ENCODE results near the gene MRPL33.
A peak's percentile ranks its signal among the peaks of the same experiment; 100 is the strongest.
"Not testable (repeated sequence)": the region's sequence is repeated elsewhere in the genome, so short reads cannot be mapped to it uniquely, and the experiment has no call there.

MRPL33 gene

DNA sequence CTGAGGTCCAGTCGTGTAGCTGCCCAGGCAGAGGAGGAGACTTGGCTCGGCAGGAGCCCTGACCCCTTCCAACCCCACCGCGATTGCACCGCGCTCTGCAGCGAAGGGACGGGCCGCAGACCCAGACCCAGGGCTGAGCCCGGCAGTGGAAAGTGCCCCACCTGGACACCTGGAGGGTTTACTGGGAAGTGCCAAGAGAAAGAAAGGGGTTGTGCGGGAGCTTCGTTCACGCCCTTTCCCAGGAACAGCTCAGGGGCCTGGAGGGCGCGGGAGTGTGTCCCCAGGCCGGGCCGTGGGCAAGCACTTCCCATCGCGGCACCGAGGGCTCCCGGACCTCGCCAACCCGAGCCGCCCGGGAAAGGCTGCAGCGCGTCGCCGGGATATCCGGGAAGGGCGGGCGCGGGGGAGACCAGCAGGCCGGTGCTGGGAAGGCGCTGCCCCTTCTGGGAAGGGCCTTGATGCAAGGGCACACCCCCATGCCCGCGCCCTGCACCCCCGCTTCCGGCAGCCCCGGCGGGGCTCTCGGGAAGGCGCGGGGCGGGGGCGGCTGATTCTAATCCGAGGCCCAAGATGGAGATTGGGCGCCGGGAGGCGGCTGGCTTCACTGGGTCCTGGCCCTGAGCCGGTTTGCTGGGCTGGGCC is 36.1 kb upstream of the MRPL33 start:
- CTCF ChIA-PET, result interaction anchor here (3.2 kb wide), 1 partner anchor 12 kb away, joined by 12 read pairs; no protein-coding TSS in a partner anchor
- Mint-ChIP-seq H3K9me3 (peaks cover 1% of the 10 kb centered on the region), H3K27me3 (peaks cover 3% of the 10 kb centered on the region), H3K4me1 (peaks cover 13% of the 10 kb centered on the region), H3K36me3 (no peaks in the 10 kb centered on the region), H3K27ac (no peak overlapping the region), H3K4me3 (peak overlapping the region; percentile 12)
- DNase-seq, result peak; percentile 66

DNA sequence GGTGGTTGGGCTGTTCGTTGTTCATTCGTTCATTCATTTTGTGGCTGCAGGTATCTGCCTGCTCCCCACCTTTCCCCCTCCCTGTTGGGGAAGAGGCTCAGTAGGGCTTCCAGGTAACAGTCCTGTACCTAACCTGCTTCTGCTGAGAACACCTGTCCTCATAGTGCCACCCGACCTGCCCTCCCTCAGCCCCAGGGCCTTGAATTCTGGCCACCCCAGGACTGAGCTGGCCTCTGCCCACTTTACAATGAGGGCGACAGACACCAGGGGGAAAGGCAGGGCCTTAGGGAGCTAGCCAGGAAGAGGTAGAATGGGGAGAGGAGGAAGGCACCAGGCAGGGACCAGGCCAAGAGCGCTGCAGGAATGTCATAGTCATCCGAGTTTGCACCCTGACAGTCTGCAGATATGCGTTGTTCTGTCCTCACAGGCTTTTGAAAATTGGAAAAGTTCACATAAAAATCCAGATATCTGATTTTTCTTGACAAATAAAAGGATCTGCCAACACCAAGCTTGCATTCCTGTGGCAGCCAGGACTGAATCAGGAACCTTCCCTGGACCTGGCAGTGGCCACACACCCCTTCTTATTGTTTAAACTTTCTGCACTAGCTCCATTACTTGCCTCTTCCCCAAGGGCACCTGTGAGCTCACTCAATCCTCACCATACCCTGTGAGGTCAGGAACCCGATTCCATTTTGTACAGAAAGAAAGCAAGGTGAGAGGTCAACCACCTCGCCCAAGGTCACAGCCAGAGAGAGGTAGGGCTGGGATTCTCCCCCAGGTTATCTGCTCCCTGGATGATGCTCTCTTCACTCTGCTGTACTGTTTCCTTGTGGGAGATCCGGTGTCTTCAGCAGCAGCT is 35.3 kb upstream of the MRPL33 start:
- no peak for DNase-seq
- Mint-ChIP-seq H3K36me3 (no peaks in the 10 kb centered on the region), H3K27me3 (peaks cover 6% of the 10 kb centered on the region), H3K4me1 (peaks cover 13% of the 10 kb centered on the region), H3K27ac (no peak overlapping the region), H3K9me3 (peaks cover 1% of the 10 kb centered on the region), H3K4me3 (peak overlapping the region; percentile 12)
- CTCF ChIA-PET, result interaction anchor here (3.2 kb wide), 1 partner anchor 13 kb away, joined by 12 read pairs; no protein-coding TSS in a partner anchor

DNA sequence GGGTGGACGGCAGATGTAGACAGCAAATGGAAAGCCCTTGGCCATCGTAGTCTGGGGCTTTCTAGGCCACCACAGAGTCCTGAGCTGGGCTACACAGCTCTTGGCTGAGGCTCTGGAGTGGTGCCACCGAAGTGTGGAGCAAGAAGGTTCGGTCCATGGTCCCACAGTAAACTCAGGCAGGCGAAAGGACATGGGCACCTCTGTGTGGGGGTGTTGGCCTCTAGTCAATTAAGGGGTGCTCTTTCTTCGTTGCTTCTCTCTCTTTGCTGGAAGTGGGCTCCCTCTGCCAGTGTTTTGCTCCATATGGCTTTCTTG is 34.7 kb upstream of the MRPL33 start:
- peaks cover 1% of the 10 kb centered on the region for H3K9me3 Mint-ChIP-seq
- H3K27me3 Mint-ChIP-seq, result peaks cover 8% of the 10 kb centered on the region
- no peaks in the 10 kb centered on the region for H3K36me3 Mint-ChIP-seq
- peaks cover 13% of the 10 kb centered on the region for H3K4me1 Mint-ChIP-seq
- no peak overlapping the region for H3K4me3 Mint-ChIP-seq
- CTCF ChIA-PET, result interaction anchor here (3.2 kb wide), 1 partner anchor 13 kb away, joined by 12 read pairs; no protein-coding TSS in a partner anchor
- no peak for DNase-seq
- no peak overlapping the region for H3K27ac Mint-ChIP-seq

DNA sequence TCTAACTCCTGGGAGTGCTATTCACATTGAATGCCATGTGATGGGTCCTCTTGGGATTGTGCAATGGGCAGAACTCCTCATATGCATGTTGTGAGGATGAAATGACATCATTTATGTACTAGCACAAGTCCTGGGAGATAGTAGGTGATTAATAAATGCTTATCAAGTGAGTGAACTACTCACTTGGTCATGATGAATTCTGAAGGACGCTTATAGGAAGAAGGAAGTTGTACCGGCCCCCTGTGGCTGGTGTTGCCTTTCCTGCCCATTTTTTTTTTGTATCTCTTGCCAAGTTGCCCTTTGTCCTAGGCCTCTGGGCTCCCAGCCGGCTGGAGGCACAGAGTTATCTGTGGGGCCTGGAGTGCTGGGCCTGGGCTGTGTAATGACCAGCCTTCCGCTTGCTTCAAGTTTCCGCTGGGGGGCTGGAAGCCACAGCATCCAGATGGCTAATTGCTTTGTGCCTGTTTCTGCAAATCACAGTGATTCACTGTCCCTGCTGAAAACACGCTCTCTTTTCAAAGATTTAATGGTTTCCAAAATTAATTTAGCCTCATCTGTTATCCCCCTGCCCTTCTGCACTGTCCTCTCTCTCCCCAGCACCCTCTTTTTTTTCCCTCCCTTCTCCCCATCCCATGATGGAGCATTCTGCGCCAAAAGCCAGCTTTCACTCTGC is 33.7 kb upstream of the MRPL33 start:
- CTCF ChIA-PET, result interaction anchor here (0.6 to 3.2 kb wide), 2 partner anchors 14 to 567 kb away, joined by 3 to 12 read pairs; no protein-coding TSS in a partner anchor
- peaks cover 13% of the 10 kb centered on the region for H3K4me1 Mint-ChIP-seq
- peaks cover 1% of the 10 kb centered on the region for H3K9me3 Mint-ChIP-seq
- no peaks in the 10 kb centered on the region for H3K36me3 Mint-ChIP-seq
- H3K27me3 Mint-ChIP-seq, result peaks cover 8% of the 10 kb centered on the region
- DNase-seq, result no peak
- no peak overlapping the region for H3K27ac Mint-ChIP-seq
- no peak overlapping the region for H3K4me3 Mint-ChIP-seq

DNA sequence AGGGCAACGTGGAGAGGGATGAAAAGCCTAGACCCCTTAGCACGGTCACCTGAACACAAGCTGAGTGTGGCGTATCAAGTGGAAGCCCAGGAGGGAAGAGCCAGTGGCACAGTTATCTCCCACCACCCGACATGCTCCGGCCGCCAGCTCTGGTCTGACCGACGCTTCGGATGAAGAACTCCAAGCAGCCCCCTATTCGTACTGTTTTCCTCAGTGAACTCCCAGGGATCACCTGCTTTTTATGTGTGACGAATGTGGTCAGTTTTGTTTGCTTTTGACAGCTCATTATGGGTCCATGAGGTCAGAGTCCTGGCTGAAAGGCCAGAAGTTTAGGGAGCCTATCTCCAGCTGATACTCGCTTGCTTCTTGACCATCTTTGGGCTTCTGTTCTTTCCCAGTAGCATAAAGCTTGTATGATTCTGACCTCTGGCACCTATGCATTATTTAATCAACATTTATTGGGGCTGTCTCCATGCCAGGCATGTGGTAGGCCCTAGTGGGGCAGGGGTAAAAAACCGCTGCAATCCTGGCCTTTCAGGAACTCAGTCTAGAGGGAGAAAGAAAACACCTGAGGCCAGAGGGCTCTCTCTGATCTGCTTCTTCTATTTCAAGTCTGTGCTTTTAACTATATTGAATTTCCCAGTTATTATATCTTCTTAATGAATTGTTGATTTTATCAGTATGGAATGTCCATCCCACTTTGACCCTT is 33.0 kb upstream of the MRPL33 start:
- no peak overlapping the region for H3K4me3 Mint-ChIP-seq
- DNase-seq, result no peak
- H3K9me3 Mint-ChIP-seq, result no peaks in the 10 kb centered on the region
- no peak overlapping the region for H3K27ac Mint-ChIP-seq
- peaks cover 13% of the 10 kb centered on the region for H3K4me1 Mint-ChIP-seq
- H3K36me3 Mint-ChIP-seq, result no peaks in the 10 kb centered on the region
- CTCF ChIA-PET, result no interaction called here
- H3K27me3 Mint-ChIP-seq, result peaks cover 8% of the 10 kb centered on the region

DNA sequence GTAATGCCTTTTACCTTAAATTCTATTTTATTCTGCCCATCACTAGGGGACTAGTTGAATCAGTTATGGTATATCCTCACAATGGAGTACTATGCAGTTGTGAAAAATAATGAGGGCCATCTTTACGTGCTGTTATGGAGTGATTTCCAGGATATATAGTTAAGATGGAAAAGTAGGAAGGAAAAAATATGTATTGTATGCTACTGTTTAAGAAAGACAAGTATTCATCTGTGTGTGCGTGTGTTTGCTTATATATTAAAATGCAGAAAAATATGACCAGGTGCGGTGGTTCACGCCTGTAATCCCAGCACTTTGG is 32.5 kb upstream of the MRPL33 start:
- Mint-ChIP-seq H3K36me3 (no peaks in the 10 kb centered on the region), H3K27me3 (peaks cover 8% of the 10 kb centered on the region), H3K27ac (no peak overlapping the region), H3K4me3 (no peak overlapping the region), H3K9me3 (no peaks in the 10 kb centered on the region), H3K4me1 (peaks cover 13% of the 10 kb centered on the region)
- CTCF ChIA-PET, result no interaction called here
- DNase-seq, result no peak

DNA sequence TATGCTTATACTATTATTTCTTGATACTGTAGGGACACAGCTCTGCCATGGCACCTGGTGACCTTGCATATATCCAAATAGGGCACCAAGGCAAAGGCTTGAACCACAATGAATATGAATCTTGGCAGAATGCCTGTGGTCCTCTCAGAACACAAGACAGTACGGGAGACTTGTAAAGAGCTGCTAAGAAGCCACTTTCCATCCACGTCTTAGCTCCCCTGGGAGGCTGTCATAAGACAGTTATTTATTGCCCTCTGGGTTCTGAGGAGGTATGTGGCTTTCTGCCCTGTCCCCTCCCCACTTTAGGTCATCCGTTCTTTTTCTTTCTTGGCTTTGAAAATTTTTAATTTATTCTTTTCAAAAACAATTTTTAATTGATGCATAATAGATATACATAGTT is 29.8 kb upstream of the MRPL33 start:
- DNase-seq, result no peak
- no peaks in the 10 kb centered on the region for H3K4me1 Mint-ChIP-seq
- no peak overlapping the region for H3K4me3 Mint-ChIP-seq
- no peak overlapping the region for H3K27ac Mint-ChIP-seq
- CTCF ChIA-PET, result interaction anchor here (1.0 to 2.7 kb wide), 2 partner anchors 18 to 38 kb away, joined by 3 to 8 read pairs; no protein-coding TSS in a partner anchor
- H3K27me3 Mint-ChIP-seq, result peaks cover 17% of the 10 kb centered on the region
- H3K36me3 Mint-ChIP-seq, result no peaks in the 10 kb centered on the region
- no peaks in the 10 kb centered on the region for H3K9me3 Mint-ChIP-seq

DNA sequence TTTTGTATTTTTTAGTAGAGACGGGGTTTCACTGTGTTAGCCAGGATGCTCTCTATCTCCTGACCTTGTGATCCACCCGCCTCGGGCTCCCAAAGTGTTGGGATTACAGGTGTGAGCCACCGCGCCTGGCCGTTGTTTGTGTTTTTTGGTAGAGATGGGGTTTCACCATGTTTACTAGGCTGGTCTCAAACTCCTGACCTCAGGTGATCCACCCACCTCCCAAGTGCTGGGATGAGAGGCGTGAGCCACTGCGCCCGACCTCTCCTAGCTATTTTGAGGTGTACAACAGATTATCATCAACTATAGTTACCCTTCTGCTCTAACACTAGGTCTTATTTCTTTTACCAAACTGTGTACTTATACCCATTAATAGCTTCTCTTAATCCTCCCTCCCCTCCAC is 28.9 kb upstream of the MRPL33 start:
- Mint-ChIP-seq H3K27ac (no peak overlapping the region), H3K27me3 (peaks cover 21% of the 10 kb centered on the region), H3K4me1 (no peaks in the 10 kb centered on the region), H3K4me3 (no peak overlapping the region), H3K36me3 (no peaks in the 10 kb centered on the region), H3K9me3 (no peaks in the 10 kb centered on the region)
- no peak for DNase-seq
- CTCF ChIA-PET, result interaction anchor here (1.0 to 2.7 kb wide), 2 partner anchors 19 to 39 kb away, joined by 3 to 8 read pairs; no protein-coding TSS in a partner anchor

DNA sequence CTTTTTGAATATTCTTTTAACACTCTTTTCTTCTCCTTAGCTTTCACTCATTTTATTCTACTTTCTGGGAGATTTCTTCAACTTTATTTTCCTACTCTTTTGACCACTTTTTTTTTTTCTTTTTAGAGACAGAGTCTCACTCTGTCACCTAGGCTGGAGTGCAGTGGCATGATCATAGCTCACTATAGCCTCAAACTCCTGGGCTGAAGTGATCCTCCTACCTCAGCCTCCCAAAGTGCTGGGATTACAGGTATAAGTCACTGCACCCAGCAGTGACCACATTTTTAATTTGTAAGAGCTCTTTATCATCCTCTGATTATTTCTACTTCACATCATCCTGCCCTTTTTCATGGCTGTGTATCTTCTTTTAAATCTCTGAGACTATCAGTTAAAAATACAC is 26.0 kb upstream of the MRPL33 start:
- H3K36me3 Mint-ChIP-seq, H3K4me3 Mint-ChIP-seq, H3K27ac Mint-ChIP-seq, DNase-seq, H3K4me1 Mint-ChIP-seq, CTCF ChIA-PET: not testable (repeated sequence)
- Mint-ChIP-seq H3K27me3 (peaks cover 38% of the 10 kb centered on the region), H3K9me3 (peaks cover 13% of the 10 kb centered on the region)

DNA sequence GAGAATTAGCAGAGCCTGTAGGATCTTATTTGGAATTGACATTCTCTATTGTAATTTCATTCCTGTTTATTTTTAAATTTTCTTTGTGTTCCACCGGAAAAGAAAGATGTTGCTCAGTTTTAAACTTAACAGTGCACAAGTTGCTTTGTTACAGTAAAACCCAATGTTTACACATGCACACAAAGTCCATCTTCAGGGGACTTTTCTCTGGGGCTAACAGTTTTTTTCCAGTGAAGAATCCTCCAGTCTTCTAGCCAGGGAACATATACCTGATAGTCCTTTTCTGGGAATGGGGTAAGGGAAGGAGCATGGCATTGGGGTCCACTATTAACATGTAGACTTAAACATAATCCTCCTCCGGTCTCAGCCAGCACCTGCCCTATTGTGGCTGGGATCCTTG is 25.2 kb upstream of the MRPL33 start:
- CTCF ChIA-PET, result no interaction called here
- Mint-ChIP-seq H3K27me3 (peaks cover 38% of the 10 kb centered on the region), H3K4me1 (no peaks in the 10 kb centered on the region), H3K36me3 (peaks cover 3% of the 10 kb centered on the region), H3K27ac (no peak overlapping the region), H3K9me3 (peaks cover 13% of the 10 kb centered on the region), H3K4me3 (no peak overlapping the region)
- DNase-seq, result no peak

DNA sequence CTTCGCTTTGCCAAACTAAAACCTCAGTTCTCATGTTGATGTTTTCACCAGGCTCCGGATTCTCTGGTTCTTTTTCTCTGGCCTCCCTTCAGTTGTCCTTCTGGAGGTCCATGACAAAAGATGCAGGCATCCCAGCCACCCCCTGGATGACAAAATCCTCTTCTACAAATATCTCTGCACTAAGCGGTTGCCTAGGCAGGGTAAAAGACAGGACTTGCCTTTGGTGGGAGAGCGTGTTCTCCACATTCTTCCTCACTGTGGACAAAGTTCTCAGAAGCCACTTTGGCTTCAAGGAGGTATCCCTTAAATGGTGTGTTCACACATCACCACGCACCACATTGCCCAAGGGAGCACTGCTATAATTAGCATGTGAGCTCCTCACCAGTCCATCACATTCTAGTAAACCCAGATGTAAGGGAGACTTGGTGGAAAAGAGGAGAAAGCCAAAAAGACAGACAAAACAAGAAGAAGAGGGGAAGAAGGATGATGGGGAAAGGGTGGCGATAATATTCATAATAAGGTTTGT is 23.6 kb upstream of the MRPL33 start:
- CTCF ChIA-PET, result no interaction called here
- DNase-seq, result no peak
- Mint-ChIP-seq H3K36me3 (peaks cover 3% of the 10 kb centered on the region), H3K27me3 (peaks cover 51% of the 10 kb centered on the region), H3K27ac (no peak overlapping the region), H3K4me1 (no peaks in the 10 kb centered on the region), H3K4me3 (no peak overlapping the region), H3K9me3 (peaks cover 13% of the 10 kb centered on the region)

DNA sequence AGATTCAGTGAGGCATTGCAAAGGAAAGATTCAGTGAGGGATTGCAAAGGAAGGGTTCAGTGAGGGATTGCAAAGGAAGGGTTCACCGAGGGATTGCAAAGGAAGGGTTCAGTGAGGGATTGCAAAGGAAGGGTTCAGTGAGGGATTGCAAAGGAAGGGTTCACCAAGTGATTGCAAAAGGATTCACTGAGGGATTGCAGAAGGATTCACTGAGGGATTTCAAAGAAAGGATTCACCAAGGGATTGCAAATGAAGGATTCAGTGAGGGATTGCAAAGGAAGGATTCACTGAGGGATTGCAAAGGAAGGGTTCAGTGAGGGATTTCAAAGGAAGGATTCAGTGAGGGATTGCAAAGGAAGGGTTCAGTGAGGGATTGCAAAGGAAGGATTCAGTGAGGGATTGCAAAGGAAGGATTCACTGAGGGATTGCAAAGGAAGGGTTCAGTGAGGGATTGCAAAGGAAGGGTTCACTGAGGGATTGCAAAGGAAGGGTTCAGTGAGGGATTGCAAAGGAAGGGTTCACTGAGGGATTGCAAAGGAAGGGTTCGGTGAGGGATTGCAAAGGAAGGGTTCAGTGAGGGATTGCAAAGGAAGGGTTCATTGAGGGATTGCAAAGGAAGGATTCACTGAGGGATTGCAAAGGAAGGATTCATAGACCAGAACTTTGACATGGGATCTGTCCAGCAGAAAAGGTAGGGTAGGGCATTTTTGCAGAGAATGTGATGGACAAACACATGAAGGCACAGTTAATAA is 22.5 kb upstream of the MRPL33 start:
- peaks cover 13% of the 10 kb centered on the region for H3K9me3 Mint-ChIP-seq
- CTCF ChIA-PET, H3K27ac Mint-ChIP-seq, H3K4me3 Mint-ChIP-seq, H3K4me1 Mint-ChIP-seq, DNase-seq, H3K36me3 Mint-ChIP-seq: not testable (repeated sequence)
- H3K27me3 Mint-ChIP-seq, result peaks cover 59% of the 10 kb centered on the region

DNA sequence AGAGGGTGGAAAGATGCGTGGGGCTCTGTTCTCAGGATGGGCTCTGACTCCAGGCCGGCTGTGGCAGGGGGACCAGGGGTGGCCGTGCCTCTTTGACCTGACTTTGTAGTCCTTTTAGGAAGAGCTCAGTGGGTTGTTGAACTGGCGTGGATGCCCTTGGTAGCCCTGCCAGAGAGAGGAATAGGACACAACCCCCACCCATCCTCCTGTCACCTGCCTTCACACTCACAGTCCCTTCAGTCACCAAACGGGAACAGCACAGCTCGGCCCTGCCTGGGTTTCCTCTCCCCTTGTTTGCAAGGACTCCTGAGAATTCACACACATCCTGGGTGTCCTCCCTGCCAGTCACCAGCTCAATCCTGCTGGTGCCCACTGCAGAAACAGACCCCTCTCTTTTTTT is 20.1 kb upstream of the MRPL33 start:
- DNase-seq, result no peak
- peaks cover 59% of the 10 kb centered on the region for H3K27me3 Mint-ChIP-seq
- H3K27ac Mint-ChIP-seq, result no peak overlapping the region
- CTCF ChIA-PET, result interaction anchor here (0.8 kb wide), 1 partner anchor 744 kb away, joined by 3 read pairs; the partner anchor contains the start of gene PLB1
- peaks cover 13% of the 10 kb centered on the region for H3K9me3 Mint-ChIP-seq
- peaks cover 4% of the 10 kb centered on the region for H3K4me1 Mint-ChIP-seq
- H3K4me3 Mint-ChIP-seq, result no peak overlapping the region
- H3K36me3 Mint-ChIP-seq, result peaks cover 3% of the 10 kb centered on the region

All from activated naive CD4-positive, alpha-beta T cell treated with anti-CD3 and anti-CD28 coated beads, Interleukin-2, amount 10 ng/mL, durations not matched to agents 7 days and 5 days (primary cell).